Superior temporal gyrus (tissue), 1 donor: ENCODE data around the gene GRM7.
"Not testable (repeated sequence)": the region's sequence is repeated elsewhere in the genome, so short reads cannot be mapped to it uniquely, and the experiment has no call there.

Source experiments
- DNase-seq: peaks from one replicate; pipeline ENCODE4 v3.0.0-alpha.2; 2016; ENCODE audit errors: extremely low spot score

GRM7 gene

DNA sequence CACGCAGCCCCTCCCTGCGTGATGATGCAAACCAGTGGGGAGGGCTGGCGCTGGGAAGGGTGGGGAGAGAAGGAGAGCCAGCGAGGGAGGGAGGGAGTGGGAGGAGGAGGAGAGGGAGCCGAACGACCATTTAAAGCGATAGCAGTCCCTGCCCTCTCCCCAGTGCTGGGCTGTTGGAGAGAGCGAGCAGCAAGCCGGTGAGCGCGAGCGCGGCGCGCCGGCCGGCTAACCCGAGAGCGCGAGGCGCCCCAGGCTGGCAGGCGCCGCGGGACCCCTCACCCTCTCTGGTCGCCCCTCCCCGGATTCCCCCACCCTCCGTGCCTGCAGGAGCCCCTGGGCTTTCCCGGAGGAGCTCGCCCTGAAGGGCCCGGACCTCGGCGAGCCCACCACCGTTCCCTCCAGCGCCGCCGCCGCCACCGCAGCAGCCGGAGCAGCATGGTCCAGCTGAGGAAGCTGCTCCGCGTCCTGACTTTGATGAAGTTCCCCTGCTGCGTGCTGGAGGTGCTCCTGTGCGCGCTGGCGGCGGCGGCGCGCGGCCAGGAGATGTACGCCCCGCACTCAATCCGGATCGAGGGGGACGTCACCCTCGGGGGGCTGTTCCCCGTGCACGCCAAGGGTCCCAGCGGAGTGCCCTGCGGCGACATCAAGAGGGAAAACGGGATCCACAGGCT lies at the start of gene GRM7:
GRM7 (plus strand) TSS at position 162 of the 671 bp plus-strand sequence.
- peak; percentile 51 for DNase-seq

DNA sequence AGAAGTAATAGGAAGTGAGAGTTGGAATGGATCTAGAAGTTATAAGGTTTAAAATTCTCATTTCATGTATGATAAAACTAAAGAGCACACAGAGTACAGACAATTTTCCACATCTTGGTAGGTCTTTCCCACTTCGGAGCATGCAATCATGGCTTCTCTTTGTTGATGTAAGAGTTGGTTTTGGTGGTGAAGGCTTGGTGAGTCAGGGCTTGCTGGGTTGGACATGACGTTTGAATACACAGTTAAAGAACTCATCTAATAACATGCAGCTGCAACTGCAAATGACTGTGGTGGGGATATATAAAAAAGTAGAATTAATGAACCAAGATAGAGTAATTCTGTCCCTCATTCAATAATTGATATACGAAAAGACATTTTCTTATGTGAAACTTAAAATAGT lies 39.5 kb upstream of the GRM7 start:
- no peak for DNase-seq

GRCh38 chr3:6825524-6825923 lies 35.4 kb upstream of the GRM7 start:
- no peak for DNase-seq

GRCh38 chr3:6827453-6827852 lies 33.5 kb upstream of the GRM7 start:
- no peak for DNase-seq

DNA sequence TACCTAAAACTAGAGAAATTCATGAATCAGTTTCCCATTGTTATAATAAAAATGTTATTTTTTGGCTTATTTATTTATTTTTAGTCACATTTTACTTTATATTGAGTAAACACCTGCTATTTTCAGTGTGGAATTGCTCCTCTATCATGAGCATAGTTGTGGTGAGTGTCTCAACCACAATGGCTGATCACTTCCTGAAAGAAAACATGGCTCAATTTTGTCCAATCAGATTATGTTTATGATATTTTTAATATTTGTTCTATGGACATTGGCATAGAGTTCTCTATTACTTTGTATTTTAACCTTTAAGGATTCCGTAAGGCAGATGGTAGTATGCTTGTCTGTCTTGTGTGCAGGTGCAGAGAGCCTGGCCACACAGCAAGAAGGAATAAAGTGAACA lies 16.2 kb upstream of the GRM7 start:
- no peak for DNase-seq

GRCh38 chr3:6854184-6854583 lies 6.7 kb upstream of the GRM7 start:
- DNase-seq = no peak

DNA sequence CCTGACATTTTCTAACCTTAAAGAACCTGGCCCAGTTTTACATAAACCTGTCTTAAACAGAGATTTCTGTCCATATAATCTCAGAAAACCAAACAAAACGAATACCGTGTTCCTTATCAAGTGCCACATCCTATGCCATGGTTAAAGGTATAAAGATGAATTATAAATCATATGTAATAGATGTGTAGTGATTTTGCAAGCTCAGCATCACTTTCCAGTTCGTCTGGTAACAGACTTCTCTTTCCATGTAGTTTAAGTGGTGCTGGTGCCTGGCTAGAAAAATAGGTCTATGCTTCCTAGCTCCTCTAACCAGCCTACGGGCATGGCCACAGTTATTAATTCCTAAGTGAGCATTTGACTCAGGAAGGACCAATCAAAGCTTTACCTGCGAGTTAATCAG lies 3.4 kb upstream of the GRM7 start:
- DNase-seq = no peak

DNA sequence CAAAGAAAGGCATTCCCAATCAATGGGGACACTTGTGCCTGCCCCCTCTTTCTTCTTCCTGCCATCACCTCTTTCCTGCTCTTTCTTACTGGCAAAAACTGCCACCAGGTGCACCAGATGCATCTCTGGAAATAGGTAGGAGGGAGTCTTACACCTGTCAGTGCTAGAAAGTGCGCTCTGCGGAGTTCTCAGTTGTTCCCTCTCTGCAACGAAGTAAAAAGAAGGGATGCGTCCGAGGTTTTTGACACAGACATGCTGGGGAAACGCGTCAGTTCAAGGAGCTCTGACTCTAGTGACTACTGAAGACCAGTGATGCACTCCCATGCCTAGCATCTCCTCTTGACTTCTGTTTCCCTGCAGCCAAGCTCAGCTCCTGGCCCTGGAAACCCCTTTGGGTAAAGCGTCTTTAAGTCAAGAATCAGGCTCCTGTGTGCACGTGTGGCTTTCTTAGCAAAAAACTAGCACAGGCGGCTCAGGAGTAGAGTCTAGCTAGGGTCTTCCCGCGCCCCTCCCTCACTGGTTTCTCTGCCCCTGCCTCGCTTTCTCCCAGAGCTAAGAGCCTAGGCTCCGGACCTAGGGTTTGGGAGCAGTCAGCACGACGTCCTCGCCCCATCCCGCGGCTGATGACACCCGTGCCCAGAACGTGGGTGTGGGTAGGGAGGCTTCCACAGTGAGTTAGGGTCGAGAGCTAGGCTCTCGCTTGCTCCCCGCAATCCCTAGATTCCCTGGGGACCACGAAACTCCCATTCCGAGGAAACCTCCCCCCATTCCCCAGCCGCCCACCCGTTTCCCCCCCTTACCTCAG lies 564 bp upstream of the GRM7 start:
- no peak for DNase-seq

GRCh38 chr3:6861625-6862000 lies 698 bp downstream of the GRM7 start:
- no peak for DNase-seq

- no peak for DNase-seq
Observed at GRCh38 chr3:6862041-6862879, 1.3 kb downstream of the GRM7 start.

DNA sequence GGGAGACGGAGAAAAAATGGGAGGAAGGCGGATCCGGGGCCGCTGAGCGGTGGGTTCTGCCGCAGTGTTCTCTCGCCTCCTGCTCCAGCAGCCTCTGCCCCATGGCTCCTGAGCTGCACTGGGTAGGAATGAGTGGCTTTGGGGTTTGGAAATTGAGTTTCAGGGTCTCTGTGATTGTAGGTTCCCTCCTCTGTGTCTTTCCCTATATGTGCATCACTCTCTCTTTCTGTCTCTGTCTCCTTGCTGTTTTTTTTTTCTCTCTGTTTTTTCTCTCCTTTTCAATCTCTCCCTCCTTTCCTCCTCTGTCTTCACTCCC lies 1.9 kb downstream of the GRM7 start:
- no peak for DNase-seq

- DNase-seq = no peak
Observed at GRCh38 chr3:6867269-6867668, 6.4 kb downstream of the GRM7 start.

DNA sequence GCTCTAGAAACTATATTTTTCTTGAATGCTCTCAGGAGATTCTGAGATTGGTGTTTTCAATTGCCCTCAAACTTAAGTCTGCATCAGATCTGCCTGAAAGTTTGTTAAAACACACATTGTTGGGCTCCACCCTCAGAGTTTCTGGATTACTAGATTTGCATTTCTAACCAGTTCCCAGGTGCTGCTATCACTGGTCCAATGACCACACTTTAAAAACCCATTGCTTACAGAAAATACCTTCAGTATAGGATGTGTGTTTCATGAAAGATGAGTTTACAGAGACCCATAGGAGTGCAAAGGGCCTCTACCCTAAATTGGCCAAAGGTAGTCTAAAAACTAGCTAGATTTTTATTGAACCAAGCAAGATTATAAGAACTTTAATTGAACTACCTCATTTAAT lies 17.8 kb downstream of the GRM7 start:
- DNase-seq = no peak

GRCh38 chr3:6912240-6912639 lies 51.3 kb downstream of the GRM7 start:
- peak; percentile 60 for DNase-seq

- no peak for DNase-seq
Observed at GRCh38 chr3:6915898-6916297, 55.0 kb downstream of the GRM7 start.

- DNase-seq = peak; percentile 37
Observed at GRCh38 chr3:6921066-6921465, 60.2 kb downstream of the GRM7 start.

DNA sequence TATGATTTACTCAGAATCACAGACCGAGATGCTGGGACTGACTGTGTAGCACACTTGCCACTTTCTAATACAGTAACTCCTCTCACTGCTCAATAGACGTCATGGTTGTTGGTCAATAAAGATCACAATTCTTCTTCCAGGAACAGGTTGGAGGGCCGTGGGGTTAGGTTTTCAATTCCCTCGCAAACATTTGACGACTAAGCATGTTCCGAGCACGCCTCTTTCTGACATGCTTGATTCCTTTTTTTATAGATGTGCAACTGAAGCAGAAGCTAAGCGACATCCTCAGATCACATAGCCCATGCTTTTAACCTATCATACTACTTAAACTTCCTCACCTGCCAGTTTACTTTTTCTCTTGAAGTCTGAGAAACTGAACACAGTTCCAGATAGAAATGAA lies 61.0 kb downstream of the GRM7 start:
- DNase-seq = no peak

DNA sequence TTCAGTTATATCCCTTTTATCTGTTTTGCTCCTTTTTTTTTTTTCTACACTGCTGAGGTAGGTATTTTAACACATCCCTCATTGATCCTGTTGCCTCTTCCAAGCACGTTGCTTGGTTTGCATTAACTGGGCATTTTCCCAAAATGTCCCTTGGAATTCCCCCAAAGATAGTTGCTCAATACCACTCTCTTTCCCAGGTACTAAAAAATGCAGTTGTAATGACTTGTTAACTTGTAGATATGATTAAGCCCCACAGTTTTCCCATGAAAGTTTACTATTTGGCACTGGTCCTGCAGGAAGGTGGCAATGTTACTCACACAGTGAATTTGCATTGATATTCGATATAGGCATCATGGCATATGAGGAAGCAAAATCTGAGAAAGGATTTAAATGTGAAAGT lies 67.1 kb downstream of the GRM7 start:
- DNase-seq = no peak

DNA sequence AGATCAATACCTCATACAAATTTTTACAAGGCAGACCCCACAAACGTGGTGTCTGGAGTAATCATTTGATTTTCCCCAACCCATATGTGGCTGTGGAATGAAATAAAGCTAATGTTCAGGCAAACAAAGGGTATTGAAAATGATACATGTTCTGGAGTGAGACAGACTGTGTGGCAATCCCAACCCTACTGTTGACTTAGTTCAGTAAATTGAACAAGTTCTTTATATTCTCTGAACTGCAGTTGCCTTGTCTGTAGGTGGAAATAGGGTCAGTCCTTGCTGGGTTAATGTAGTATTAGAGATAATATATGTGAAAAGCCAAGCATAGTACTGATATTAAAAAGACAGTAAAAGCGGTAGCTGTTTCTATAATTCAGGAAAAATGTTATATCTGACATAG lies 69.0 kb downstream of the GRM7 start:
- no peak for DNase-seq

- DNase-seq = not testable (repeated sequence)
Observed at GRCh38 chr3:6935418-6935817, 74.5 kb downstream of the GRM7 start.

DNA sequence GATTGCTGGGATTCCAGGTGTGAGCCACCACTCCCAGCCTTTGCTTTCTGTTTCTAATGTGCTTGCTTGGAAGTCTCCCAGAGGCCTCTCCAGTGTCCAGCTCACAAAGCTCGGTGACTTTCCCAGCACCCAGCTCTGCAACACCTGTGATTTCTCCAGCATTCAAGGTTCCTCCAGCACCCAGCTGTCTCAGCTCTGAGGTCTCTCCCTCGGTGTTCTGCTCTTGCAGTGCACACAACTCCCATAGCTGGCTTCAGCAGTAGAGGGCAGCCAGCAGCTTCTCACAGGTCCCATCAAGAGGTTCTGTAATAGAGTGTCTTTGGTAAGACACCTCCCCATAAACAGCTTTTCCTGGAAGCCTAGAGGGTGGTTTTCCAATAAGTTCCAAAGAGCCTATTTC lies 75.1 kb downstream of the GRM7 start:
- DNase-seq = no peak

DNA sequence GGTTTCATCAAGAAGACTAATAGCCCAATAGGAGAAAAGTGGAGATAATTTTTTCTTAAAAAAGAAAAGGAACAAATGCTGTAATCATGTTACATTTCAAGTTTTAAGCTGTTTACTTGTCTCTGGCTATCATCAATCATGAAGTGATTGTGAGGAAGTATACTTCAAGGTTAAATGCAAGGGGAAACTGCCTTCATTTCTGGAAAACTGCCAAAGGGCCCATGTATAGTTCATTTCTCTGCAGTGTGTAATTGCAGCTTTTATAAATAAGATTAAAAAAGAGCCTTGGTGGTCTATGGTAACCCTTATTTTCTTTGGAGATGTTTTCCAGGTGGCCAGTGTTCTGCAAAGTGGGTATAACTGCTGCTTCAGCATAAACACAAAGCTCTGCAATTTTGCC lies 101.9 kb downstream of the GRM7 start:
- DNase-seq = no peak

- DNase-seq = no peak
Observed at GRCh38 chr3:6965881-6966280, 105.0 kb downstream of the GRM7 start.
